ENCODE data around the gene CRIM1.

The CRIM1 gene

DNA sequence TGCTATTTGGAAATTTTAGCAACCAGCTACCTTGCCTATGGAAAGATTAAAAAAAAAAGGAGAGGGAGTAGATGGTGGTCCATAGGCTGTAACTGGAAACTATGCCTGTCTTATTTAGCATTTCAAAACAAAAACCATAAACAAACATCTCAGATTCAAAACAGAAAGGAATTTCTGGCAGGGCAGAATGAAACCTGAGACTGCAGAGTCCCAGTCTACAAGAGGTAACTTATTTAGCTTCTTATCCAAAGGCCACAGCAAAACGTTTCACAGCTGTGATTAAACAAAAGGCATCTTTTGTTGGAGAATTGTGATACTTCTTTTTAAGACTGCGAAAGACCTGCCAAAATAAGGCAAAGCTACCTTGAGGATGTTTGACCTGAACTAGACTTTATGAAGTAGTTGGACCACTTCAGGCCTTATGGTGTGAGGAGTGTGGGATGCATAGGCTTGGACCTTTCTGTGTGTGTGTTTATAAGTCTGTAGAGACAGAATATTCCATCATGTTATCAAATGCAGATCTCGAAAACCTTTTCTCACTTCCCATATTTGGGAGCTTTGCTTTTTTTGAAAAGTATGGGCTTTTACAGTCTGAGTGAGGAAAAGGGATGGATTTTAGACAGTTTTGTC, 11.0 kb downstream of the CRIM1 start:
- H3K4me2 ChIP-seq (ENCODE audit: insufficient read depth, low read length), result no peak overlapping the region
- no peak for ATAC-seq (ENCODE audit: insufficient read depth, low read depth)
- H3K36me3 ChIP-seq (ENCODE audit: insufficient read depth, low read length), result no peaks in the 10 kb centered on the region
- no peak overlapping the region for H3K27ac ChIP-seq (ENCODE audit: low read length)
- H3K4me3 ChIP-seq (ENCODE audit: low read depth in 1 of 2, low read length in 2 of 2), result no peak overlapping the region
- H3K9me3 ChIP-seq (ENCODE audit: insufficient read depth, low read length, severe bottlenecking), result no peaks in the 10 kb centered on the region
- H4K20me1 ChIP-seq (ENCODE audit: insufficient read depth, low read length), result no peaks in the 10 kb centered on the region
- no peak overlapping the region for H3K9ac ChIP-seq (ENCODE audit: low read depth, low read length)
- H3K4me1 ChIP-seq (ENCODE audit: insufficient read depth, low read length), result no peaks in the 10 kb centered on the region
- H2AFZ ChIP-seq (ENCODE audit: low read depth, low read length), result no peak overlapping the region
- H3K79me2 ChIP-seq (ENCODE audit: insufficient read depth, low read length), result no peaks in the 10 kb centered on the region
- TF ChIP-seq, protein P1, sequence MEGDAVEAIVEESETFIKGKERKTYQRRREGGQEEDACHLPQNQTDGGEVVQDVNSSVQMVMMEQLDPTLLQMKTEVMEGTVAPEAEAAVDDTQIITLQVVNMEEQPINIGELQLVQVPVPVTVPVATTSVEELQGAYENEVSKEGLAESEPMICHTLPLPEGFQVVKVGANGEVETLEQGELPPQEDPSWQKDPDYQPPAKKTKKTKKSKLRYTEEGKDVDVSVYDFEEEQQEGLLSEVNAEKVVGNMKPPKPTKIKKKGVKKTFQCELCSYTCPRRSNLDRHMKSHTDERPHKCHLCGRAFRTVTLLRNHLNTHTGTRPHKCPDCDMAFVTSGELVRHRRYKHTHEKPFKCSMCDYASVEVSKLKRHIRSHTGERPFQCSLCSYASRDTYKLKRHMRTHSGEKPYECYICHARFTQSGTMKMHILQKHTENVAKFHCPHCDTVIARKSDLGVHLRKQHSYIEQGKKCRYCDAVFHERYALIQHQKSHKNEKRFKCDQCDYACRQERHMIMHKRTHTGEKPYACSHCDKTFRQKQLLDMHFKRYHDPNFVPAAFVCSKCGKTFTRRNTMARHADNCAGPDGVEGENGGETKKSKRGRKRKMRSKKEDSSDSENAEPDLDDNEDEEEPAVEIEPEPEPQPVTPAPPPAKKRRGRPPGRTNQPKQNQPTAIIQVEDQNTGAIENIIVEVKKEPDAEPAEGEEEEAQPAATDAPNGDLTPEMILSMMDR (IDR thresholded peaks at IDR 0.05; ENCODE audit: borderline replicate concordance, extremely low read depth, low read length, poor library complexity, severe bottlenecking), result no peak
- no peak for TF ChIP-seq EZH2 (IDR thresholded peaks at IDR 0.05; ENCODE audit: borderline replicate concordance, low read depth, low read length, severe bottlenecking)
- no peak for DNase-seq
- peaks cover 5% of the 10 kb centered on the region for H3K27me3 ChIP-seq (ENCODE audit: insufficient read depth, low read length, poor library complexity)

DNA sequence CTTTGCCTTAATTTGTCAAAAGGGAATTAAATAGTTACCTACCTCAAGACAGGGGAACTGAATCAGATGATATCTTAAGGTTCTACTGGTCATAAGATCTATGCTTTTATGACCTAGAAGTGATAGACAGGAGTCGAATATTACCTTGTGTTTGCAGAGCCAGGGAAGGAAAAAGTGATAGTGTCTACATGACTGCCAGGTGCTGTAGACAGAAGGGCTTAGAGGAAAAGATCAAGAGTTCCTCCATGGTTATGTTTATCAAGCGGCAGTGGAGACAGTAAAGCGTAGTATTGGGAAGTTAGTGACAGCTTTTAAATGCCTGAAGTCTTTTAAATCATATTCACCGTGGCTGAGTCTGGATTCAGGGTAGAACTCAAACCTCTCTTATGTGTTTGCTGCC, 11.9 kb downstream of the CRIM1 start:
- H3K27me3 ChIP-seq (ENCODE audit: insufficient read depth, low read length, poor library complexity), result peaks cover 5% of the 10 kb centered on the region
- no peak overlapping the region for H3K4me2 ChIP-seq (ENCODE audit: insufficient read depth, low read length)
- H3K4me1 ChIP-seq (ENCODE audit: insufficient read depth, low read length), result no peaks in the 10 kb centered on the region
- no peaks in the 10 kb centered on the region for H3K36me3 ChIP-seq (ENCODE audit: insufficient read depth, low read length)
- H2AFZ ChIP-seq (ENCODE audit: low read depth, low read length), result no peak overlapping the region
- H3K79me2 ChIP-seq (ENCODE audit: insufficient read depth, low read length), result no peaks in the 10 kb centered on the region
- no peaks in the 10 kb centered on the region for H4K20me1 ChIP-seq (ENCODE audit: insufficient read depth, low read length)
- no peak overlapping the region for H3K9ac ChIP-seq (ENCODE audit: low read depth, low read length)
- no peaks in the 10 kb centered on the region for H3K9me3 ChIP-seq (ENCODE audit: insufficient read depth, low read length, severe bottlenecking)
- no peak for TF ChIP-seq EZH2 (IDR thresholded peaks at IDR 0.05; ENCODE audit: borderline replicate concordance, low read depth, low read length, severe bottlenecking)
- TF ChIP-seq, protein P1 (IDR thresholded peaks at IDR 0.05; ENCODE audit: borderline replicate concordance, extremely low read depth, low read length, poor library complexity, severe bottlenecking), result no peak
- no peak overlapping the region for H3K27ac ChIP-seq (ENCODE audit: low read length)
- no peak for DNase-seq
- ATAC-seq (ENCODE audit: insufficient read depth, low read depth), result no peak
- H3K4me3 ChIP-seq (ENCODE audit: low read depth in 1 of 2, low read length in 2 of 2), result no peak overlapping the region

DNA sequence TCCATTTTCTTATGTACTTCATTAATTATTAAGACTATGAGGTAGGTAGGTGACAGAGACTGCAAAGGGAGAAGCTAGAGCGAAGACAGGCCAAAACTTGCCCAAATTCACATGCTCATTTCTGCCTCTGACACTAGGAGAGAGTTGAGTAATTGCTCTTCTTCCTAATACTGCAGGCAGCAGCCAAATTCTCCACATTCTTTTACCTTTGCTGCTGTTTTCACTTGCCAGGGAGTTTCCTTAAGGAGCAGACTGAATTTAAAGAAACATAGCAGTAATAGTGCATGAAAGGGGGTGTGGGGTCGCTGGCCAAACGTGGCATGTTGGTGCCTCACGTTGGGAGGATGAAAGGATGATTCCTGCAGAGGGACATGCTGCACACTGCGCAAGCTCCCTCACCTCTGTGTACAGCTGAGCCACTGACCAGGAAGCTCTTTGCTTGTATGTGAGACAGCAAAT, 12.3 kb downstream of the CRIM1 start:
- Histone ChIP-seq H3K9me3 (ENCODE audit: insufficient read depth, low read length, severe bottlenecking) (no peaks in the 10 kb centered on the region), H4K20me1 (ENCODE audit: insufficient read depth, low read length) (no peaks in the 10 kb centered on the region), H2AFZ (ENCODE audit: low read depth, low read length) (no peak overlapping the region), H3K4me3 (ENCODE audit: low read depth in 1 of 2, low read length in 2 of 2) (no peak overlapping the region), H3K27ac (ENCODE audit: low read length) (no peak overlapping the region), H3K4me1 (ENCODE audit: insufficient read depth, low read length) (no peaks in the 10 kb centered on the region), H3K79me2 (ENCODE audit: insufficient read depth, low read length) (no peaks in the 10 kb centered on the region), H3K9ac (ENCODE audit: low read depth, low read length) (no peak overlapping the region), H3K36me3 (ENCODE audit: insufficient read depth, low read length) (no peaks in the 10 kb centered on the region), H3K4me2 (ENCODE audit: insufficient read depth, low read length) (no peak overlapping the region), H3K27me3 (ENCODE audit: insufficient read depth, low read length, poor library complexity) (peaks cover 5% of the 10 kb centered on the region)
- DNase-seq (no peak), ATAC-seq (ENCODE audit: insufficient read depth, low read depth) (no peak)
- TF ChIP-seq EZH2 (IDR thresholded peaks at IDR 0.05; ENCODE audit: borderline replicate concordance, low read depth, low read length, severe bottlenecking), result no peak
- TF ChIP-seq, protein P1 (IDR thresholded peaks at IDR 0.05; ENCODE audit: borderline replicate concordance, extremely low read depth, low read length, poor library complexity, severe bottlenecking), result no peak

Measured in DND-41 (cell line).